ENCODE data around the gene GABRR1. TPM values are rescaled to one million over a fixed set of nuclear protein-coding genes. Genes with fewer than 3 reads are reported as not detected.

GABRR1 gene
- total and polyA plus RNA-seq, 2 of the 13 experiments (the other 11 are each of a cell fraction or from before 2014, with no cell fraction given) = not detected

- 0 out of 2 replicates have a peak, but pooled peaks have one; percentile 38 for TF ChIP-seq ARNTL (CRISPR knock-in tag; IDR thresholded peaks at IDR 0.05)
- no peak for TF ChIP-seq ZNF576 (CRISPR knock-in tag; IDR thresholded peaks at IDR 0.05)
- 0 out of 2 replicates have a peak, but pooled peaks have one; percentile 70 for TF ChIP-seq HNRNPUL1 (IDR thresholded peaks at IDR 0.05; ENCODE audit: low read depth, low read length)
- no peak for TF ChIP-seq STAT5B (CRISPR knock-in tag; IDR thresholded peaks at IDR 0.05)
- TF ChIP-seq ZC3H13 (CRISPR knock-in tag; IDR thresholded peaks at IDR 0.05) = no peak
- TF ChIP-seq, protein P1, sequence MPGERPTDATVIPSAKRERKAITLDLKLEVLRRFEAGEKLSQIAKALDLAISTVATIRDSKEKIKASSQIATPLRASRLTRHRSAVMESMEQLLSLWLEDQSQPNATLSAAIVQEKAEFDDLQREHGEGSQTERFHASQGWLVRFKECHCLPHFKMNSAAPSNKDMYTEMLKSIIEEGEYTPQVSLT (CRISPR knock-in tag; IDR thresholded peaks at IDR 0.05; ENCODE audit: borderline replicate concordance, low read depth) = no peak
- TF ChIP-seq ZNF484 (CRISPR knock-in tag; IDR thresholded peaks at IDR 0.05; ENCODE audit: borderline replicate concordance, low read depth) = no peak
- no peak for TF ChIP-seq ZNF530 (CRISPR knock-in tag; IDR thresholded peaks at IDR 0.05; ENCODE audit: low read depth)
- TF ChIP-seq ZSCAN20 (CRISPR knock-in tag; IDR thresholded peaks at IDR 0.05; ENCODE audit: borderline replicate concordance) = no peak
- TF ChIP-seq PRMT3 (CRISPR knock-in tag; IDR thresholded peaks at IDR 0.05; ENCODE audit: borderline replicate concordance, low read depth) = no peak
- TF ChIP-seq RELA (CRISPR knock-in tag; IDR thresholded peaks at IDR 0.05) = no peak
- TF ChIP-seq CREB3 (CRISPR knock-in tag; IDR thresholded peaks at IDR 0.05) = no peak
- no peak for TF ChIP-seq KDM5A (IDR thresholded peaks at IDR 0.05; ENCODE audit: borderline replicate concordance, low read length)
- TF ChIP-seq HOXA3 (CRISPR knock-in tag; IDR thresholded peaks at IDR 0.05) = peak; percentile 35; the same call in 1 of the 2 replicates
- TF ChIP-seq ETV5 (CRISPR knock-in tag; IDR thresholded peaks at IDR 0.05; ENCODE audit: borderline replicate concordance) = peak; percentile 8; the same call in 1 of the 2 replicates
- TF ChIP-seq ZNF652 (CRISPR knock-in tag; IDR thresholded peaks at IDR 0.05; ENCODE audit: borderline replicate concordance, low read depth) = no peak
- no peak for TF ChIP-seq STAG1 (CRISPR knock-in tag; IDR thresholded peaks at IDR 0.05)
- no peak for TF ChIP-seq SP1 (IDR thresholded peaks at IDR 0.05)
- no peak for TF ChIP-seq SP1 (CRISPR knock-in tag; IDR thresholded peaks at IDR 0.05)
- peak; percentile 91; the same call in 1 of the 2 replicates for TF ChIP-seq ZKSCAN8 (CRISPR knock-in tag; IDR thresholded peaks at IDR 0.05; ENCODE audit: borderline replicate concordance)
- peak; percentile 72 for TF ChIP-seq GFI1 (CRISPR knock-in tag; IDR thresholded peaks at IDR 0.05; ENCODE audit: borderline replicate concordance)
- TF ChIP-seq NR2C2 (CRISPR knock-in tag; IDR thresholded peaks at IDR 0.05; ENCODE audit: borderline replicate concordance) = no peak
- TF ChIP-seq ATRX (CRISPR knock-in tag; IDR thresholded peaks at IDR 0.05; ENCODE audit: borderline replicate concordance) = no peak
- peak; percentile 57; the same call in 1 of the 2 replicates for TF ChIP-seq SOX5 (CRISPR knock-in tag; IDR thresholded peaks at IDR 0.05; ENCODE audit: borderline replicate concordance)
- TF ChIP-seq NFE2L2 (IDR thresholded peaks at IDR 0.05; ENCODE audit: low read length) = no peak
- TF ChIP-seq CHD4 (IDR thresholded peaks at IDR 0.05; ENCODE audit: borderline replicate concordance, low read length) = no peak
- TF ChIP-seq MIXL1 (CRISPR knock-in tag; IDR thresholded peaks at IDR 0.05) = peak; percentile 87
- TF ChIP-seq ZNF446 (CRISPR knock-in tag; IDR thresholded peaks at IDR 0.05) = no peak
- TF ChIP-seq ZBTB39 (CRISPR knock-in tag; IDR thresholded peaks at IDR 0.05) = no peak
These were observed 76.6 kb downstream of the GABRR1 start (continued) for GRCh38 chr6:89140347-89141156.
